Heart right ventricle (tissue), 16 donors: ENCODE results near the gene KLHL2. TPM values are rescaled to one million over a fixed set of nuclear protein-coding genes. Genes with fewer than 3 reads are reported as not detected.

Experiments used
- ATAC-seq, 8 donors: fragments of 200-7000 bp; cut with Tn5 transposase; one replicate each; pipeline ENCODE4 v1.9.1; 2020; ENCODE audit warnings: mild to moderate bottlenecking in 8 of 8, moderate library complexity in 8 of 8, moderate number of reproducible peaks in 1 of 8
- DNase-seq, 2 donors: peaks; one replicate each; pipeline ENCODE4 v3.0.0-alpha.2; 2020
- H3K27ac ChIP-seq, 10 donors: fragments of 200-600 bp; sonication (generic) in 2 of 10; one replicate each; pipeline versions ENCODE4 v1.5.0 to v1.8.0; 2020 to 2022; ENCODE audit warnings: mild to moderate bottlenecking in 3 of 10
- H3K27me3 ChIP-seq, 7 donors: fragments of 200-600 bp; one replicate each; pipeline ENCODE4 v1.8.0; 2021 to 2022; ENCODE audit warnings: mild to moderate bottlenecking in 2 of 7
- H3K36me3 ChIP-seq, 9 donors: fragments of 200-600 bp; sonication (generic) in 1 of 9; one replicate each; pipeline versions ENCODE4 v1.5.0 to v1.8.0; 2020 to 2022; ENCODE audit warnings: mild to moderate bottlenecking in 2 of 9
- H3K4me1 ChIP-seq, 9 donors: fragments of 200-600 bp; sonication (generic) in 1 of 9; one replicate each; pipeline versions ENCODE4 v1.5.0 to v1.8.0; 2020 to 2022; ENCODE audit warnings: mild to moderate bottlenecking in 4 of 9
- H3K4me3 ChIP-seq, 10 donors: fragments of 200-600 bp; sonication (generic) in 2 of 10; one replicate each; pipeline versions ENCODE4 v1.5.0 to v1.8.0; 2020 to 2022; ENCODE audit warnings: mild to moderate bottlenecking in 7 of 10, moderate library complexity in 2 of 10
- H3K9me3 ChIP-seq, 11 donors: fragments of 200-600 bp in 10 of 11; sonication (generic) in 2 of 11; one replicate each; pipeline versions ENCODE4 v1.5.0 to v1.8.0; 2013 to 2022; ENCODE audit warnings: mild to moderate bottlenecking in 2 of 11, control low read depth in 1 of 11, moderate library complexity in 1 of 11
- WGBS, 2 donors: extraction: QIAGEN DNeasy Blood & Tissue Kit; methylation state at CpG; one replicate each; pipeline ENCODE4 v1.1.7; 2013; ENCODE audit warnings: inconsistent platforms in 1 of 2; 5-methylcytosine and 5-hydroxymethylcytosine counted together
- intact Hi-C, 10 donors: fragments of 100-400 bp; cut with DNase I; formaldehyde crosslinking; loops; one replicate each; pipeline versions ENCODE4 v1.11.1 to v1.14.2; 2022
- polyA plus RNA-seq, 2 donors: library from polyadenylated mRNA; stranded (reverse); fragments of 200-250 nt; gene quantifications; one replicate each; pipeline ENCODE4 v1.2.3, GENCODE V29; 2013
- total RNA-seq, 10 donors: library from RNA; stranded (reverse); fragmentation: NEBNext Ultra II Directional in 3 of 10; extraction: Animal tissue kit (Norgen Biotek cat#: 25700) in 3 of 10; gene quantifications; one replicate each; pipeline versions ENCODE4 v1.2.1 to v1.2.4, GENCODE V29; 2021 to 2023
- TF ChIP-seq, protein P1 (sequence below), 9 donors: fragments of 200-600 bp; sonication (generic) in 2 of 9; IDR thresholded peaks; one replicate each; pipeline versions ENCODE4 v1.5.0 to v1.8.0; 2021 to 2022; ENCODE audit warnings: antibody characterized with exemption in 9 of 9, mild to moderate bottlenecking in 5 of 9, moderate library complexity in 1 of 9
- donor health status: Arrhythmogenic right ventricular cardiomyopathy.
- donor health status: ischemic (EF 13 %, LVEDD 7.1; RV severe dilation, severe dysfunction).
- donor health status: healthy with polysubstance abuse.
- donor health status: DM: no; HTN: yes; CAD: no.
- donor health status: DM: no; HTN: no; CAD: no.
- donor health status: ischemic (EF 25% LVEDD 6.9; RV normal size, moderate dysfunction).
- donor health status: ischemic (EF 25% LVEDD 5.7; RV mildly dilated, moderate dysfunction).
- donor health status: healthy.
- donor health status: DM: yes; HTN: yes; CAD: no.
- donor health status: Ischemic cardiomyopathy.
- donor health status: ischemic (EF 35%, LVEDD 5.7; RV mildly dilated, moderate dysfunction).
- donor health status: nonischemic (EF 11% LVEDD 7.7; RV severe dilation, severe dysfunction).
- donor health status: DM: yes; HTN: yes; CAD: no.
- donor health status: PGD.
- donor health status: ischemic (EF 29% LVEDD 5.4; RV normal size, mild dysfunction).
- donor health status: nonischemic (EF 23%, LVEDD 6.1; RV moderate dilation, normal function).

The KLHL2 gene
- total and polyA plus RNA-seq, 12 donors = 6.0 to 14.7 (median 10.9) TPM

DNA sequence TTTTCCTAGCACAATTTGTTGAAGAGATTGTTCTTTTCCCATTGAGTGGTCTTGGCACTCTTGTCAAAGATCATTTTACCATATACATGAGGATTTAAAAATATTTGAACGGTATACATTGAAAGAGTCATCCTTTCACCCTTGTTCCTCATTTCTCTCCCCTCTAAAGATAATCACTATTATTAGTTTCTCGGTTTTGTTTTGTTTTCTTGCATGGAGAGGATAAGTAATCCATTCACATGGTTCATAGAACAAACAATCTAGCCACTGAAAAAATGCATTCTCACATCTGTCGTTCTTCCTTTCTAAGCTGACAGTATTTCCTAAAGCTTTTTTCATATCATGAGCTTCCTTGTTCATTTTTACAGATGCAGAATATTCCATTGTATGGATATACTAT is 80.9 kb downstream of the KLHL2 start:
- TF ChIP-seq, protein P1, sequence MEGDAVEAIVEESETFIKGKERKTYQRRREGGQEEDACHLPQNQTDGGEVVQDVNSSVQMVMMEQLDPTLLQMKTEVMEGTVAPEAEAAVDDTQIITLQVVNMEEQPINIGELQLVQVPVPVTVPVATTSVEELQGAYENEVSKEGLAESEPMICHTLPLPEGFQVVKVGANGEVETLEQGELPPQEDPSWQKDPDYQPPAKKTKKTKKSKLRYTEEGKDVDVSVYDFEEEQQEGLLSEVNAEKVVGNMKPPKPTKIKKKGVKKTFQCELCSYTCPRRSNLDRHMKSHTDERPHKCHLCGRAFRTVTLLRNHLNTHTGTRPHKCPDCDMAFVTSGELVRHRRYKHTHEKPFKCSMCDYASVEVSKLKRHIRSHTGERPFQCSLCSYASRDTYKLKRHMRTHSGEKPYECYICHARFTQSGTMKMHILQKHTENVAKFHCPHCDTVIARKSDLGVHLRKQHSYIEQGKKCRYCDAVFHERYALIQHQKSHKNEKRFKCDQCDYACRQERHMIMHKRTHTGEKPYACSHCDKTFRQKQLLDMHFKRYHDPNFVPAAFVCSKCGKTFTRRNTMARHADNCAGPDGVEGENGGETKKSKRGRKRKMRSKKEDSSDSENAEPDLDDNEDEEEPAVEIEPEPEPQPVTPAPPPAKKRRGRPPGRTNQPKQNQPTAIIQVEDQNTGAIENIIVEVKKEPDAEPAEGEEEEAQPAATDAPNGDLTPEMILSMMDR (IDR thresholded peaks at IDR 0.05) = no peak
- no peak overlapping the region for H3K27ac ChIP-seq
- intact Hi-C loops = no loop called here
- DNase-seq (no peak), ATAC-seq (no peak)
- no peaks in the 10 kb centered on the region for H3K9me3 ChIP-seq
- H3K36me3 ChIP-seq = peaks cover 0 to 6% (median 0%) of the 10 kb centered on the region in 9 donors
- H3K4me3 ChIP-seq = no peak overlapping the region
- peaks cover 0 to 20% (median 0%) of the 10 kb centered on the region in 9 donors for H3K4me1 ChIP-seq
- no peaks in the 10 kb centered on the region for H3K27me3 ChIP-seq
- WGBS, 2 donors = 62 to 70% methylated on average over 3 of the region's 3 CpGs

DNA sequence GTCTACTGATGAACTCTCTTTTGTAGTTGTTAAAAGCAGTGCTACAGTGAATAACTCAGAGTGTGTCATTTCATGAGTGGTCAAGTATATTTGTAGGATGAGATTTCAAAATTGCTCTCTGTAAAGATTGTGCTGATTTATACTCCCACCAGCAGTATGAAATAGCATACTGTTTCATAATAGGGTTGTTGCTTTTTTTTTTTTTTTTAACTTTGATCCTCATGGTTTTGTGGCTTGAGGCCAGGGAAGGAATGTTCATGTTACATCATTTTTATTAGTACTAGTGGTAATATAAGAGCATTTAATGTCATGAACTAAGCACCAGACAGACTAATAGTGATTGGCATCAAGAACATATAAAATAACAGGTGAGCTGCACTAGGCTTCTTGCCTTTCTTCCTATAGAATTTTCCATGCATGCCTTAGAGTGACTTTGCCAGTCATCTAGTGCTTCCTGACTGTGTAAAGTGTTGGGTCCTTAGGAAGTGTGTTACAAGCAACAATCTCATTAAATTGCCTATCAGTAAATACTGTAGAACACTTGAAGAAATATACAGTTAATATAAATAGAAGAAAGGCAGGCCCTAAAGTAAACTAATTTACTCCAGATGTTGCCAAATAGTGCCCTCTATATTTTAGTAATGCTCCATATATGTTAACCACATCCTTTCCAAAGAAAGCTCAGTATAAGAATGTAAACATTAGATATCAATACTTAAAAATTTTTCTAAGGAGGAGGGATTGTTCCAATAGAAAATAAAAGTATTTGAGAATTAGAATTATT is 81.5 kb downstream of the KLHL2 start:
- Histone ChIP-seq H3K27me3 (no peaks in the 10 kb centered on the region), H3K27ac (no peak overlapping the region), H3K4me1 (peaks cover 0 to 21% (median 0%) of the 10 kb centered on the region in 9 donors), H3K4me3 (no peak overlapping the region), H3K36me3 (peaks cover 0 to 6% (median 0%) of the 10 kb centered on the region in 9 donors), H3K9me3 (no peaks in the 10 kb centered on the region)
- DNase-seq (no peak), ATAC-seq (peak in 1 of 8 donors; percentile 58)
- intact Hi-C loops = no loop called here
- TF ChIP-seq, protein P1 (IDR thresholded peaks at IDR 0.05) = no peak

GRCh38 chr4:165289423-165289785 is 82.0 kb downstream of the KLHL2 start:
- no peak overlapping the region for H3K4me3 ChIP-seq
- TF ChIP-seq, protein P1 (IDR thresholded peaks at IDR 0.05) = no peak
- peaks cover 0 to 27% (median 0%) of the 10 kb centered on the region in 9 donors for H3K4me1 ChIP-seq
- H3K36me3 ChIP-seq = peaks cover 0 to 1% (median 0%) of the 10 kb centered on the region in 9 donors
- intact Hi-C loops = no loop called here
- no peak overlapping the region for H3K27ac ChIP-seq
- no peaks in the 10 kb centered on the region for H3K27me3 ChIP-seq
- DNase-seq (no peak), ATAC-seq (no peak)
- H3K9me3 ChIP-seq = no peaks in the 10 kb centered on the region

DNA sequence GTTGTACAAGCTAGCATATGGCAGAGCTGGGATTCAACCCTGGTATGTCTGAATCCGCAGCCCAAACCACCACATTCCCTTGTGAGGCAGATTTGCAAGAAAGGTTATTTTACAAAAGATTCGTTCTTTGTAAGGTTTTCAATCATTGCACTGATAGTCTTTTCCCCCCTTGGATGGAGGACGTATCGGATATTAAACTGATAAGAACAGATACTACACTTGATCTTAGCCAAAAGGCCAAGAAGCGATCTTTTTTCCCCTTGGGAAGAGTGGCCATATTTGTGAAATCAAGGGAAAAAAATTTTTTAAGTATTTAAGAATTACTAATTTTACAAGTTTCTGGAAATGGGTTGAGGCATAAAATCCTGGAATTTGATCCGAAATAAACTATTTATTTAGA is 85.7 kb downstream of the KLHL2 start:
- H3K36me3 ChIP-seq = peaks cover 0 to 20% (median 0%) of the 10 kb centered on the region in 9 donors
- 94 to 96% methylated on average over 6 of the region's 6 CpGs for WGBS, 2 donors
- no peaks in the 10 kb centered on the region for H3K9me3 ChIP-seq
- DNase-seq (no peak), ATAC-seq (no peak)
- intact Hi-C loops = no loop called here
- H3K4me1 ChIP-seq = peaks cover 0 to 32% (median 0%) of the 10 kb centered on the region in 9 donors
- no peak overlapping the region for H3K4me3 ChIP-seq
- H3K27ac ChIP-seq = no peak overlapping the region
- H3K27me3 ChIP-seq = no peaks in the 10 kb centered on the region
- TF ChIP-seq, protein P1 (IDR thresholded peaks at IDR 0.05) = no peak
